Hippocampal formation (tissue), 2 donors: ENCODE results near the gene SHMT1.
"Not testable (repeated sequence)": the region's sequence is repeated elsewhere in the genome, so short reads cannot be mapped to it uniquely, and the experiment has no call there.

ENCODE experiments used
- DNase-seq, 2 donors: peaks; one replicate each; lab custom pipeline; 2025; lab: John Stamatoyannopoulos, UW

SHMT1 gene

GRCh38 chr17:18324140-18325050 is 39.0 kb downstream of the SHMT1 start:
- DNase-seq = peak in 1 of 2 donors; percentile 37

- no peak for DNase-seq
These were observed 39.7 kb downstream of the SHMT1 start for GRCh38 chr17:18323507-18324139.

- DNase-seq = no peak
These were observed 40.3 kb downstream of the SHMT1 start for GRCh38 chr17:18323007-18323406.

GRCh38 chr17:18322522-18322921 is 40.8 kb downstream of the SHMT1 start:
- DNase-seq = no peak

GRCh38 chr17:18321309-18321708 is 42.0 kb downstream of the SHMT1 start:
- DNase-seq = no peak

GRCh38 chr17:18320301-18320700 is 43.0 kb downstream of the SHMT1 start:
- DNase-seq = no peak

GRCh38 chr17:18319604-18320256 is 43.6 kb downstream of the SHMT1 start:
- peak in 1 of 2 donors; percentile 9 for DNase-seq

GRCh38 chr17:18318771-18319450 is 44.4 kb downstream of the SHMT1 start:
- DNase-seq = no peak

GRCh38 chr17:18318117-18318516 is 45.2 kb downstream of the SHMT1 start:
- no peak for DNase-seq

GRCh38 chr17:18315961-18316360 is 47.4 kb downstream of the SHMT1 start:
- no peak for DNase-seq

GRCh38 chr17:18315562-18315922 is 47.8 kb downstream of the SHMT1 start:
- DNase-seq = no peak

GRCh38 chr17:18314731-18315561 is 48.4 kb downstream of the SHMT1 start, which contains the start of the genes SMCR8 and TOP3A:
Gene SMCR8, plus strand, starts transcription at chr17:18315293. Its CDS starts 497 bp downstream, at chr17:18315790.
Gene TOP3A, minus strand, starts transcription at chr17:18314994. Its CDS starts 216 bp downstream, at chr17:18314778.
- DNase-seq = peak; percentile 94 to 97

GRCh38 chr17:18314059-18314730 is 49.2 kb downstream of the SHMT1 start:
- no peak for DNase-seq

GRCh38 chr17:18309202-18309601 is 54.1 kb downstream of the SHMT1 start:
- DNase-seq = no peak

- not testable (repeated sequence) for DNase-seq
These were observed 60.1 kb downstream of the SHMT1 start for GRCh38 chr17:18303206-18303605.

- DNase-seq = no peak
These were observed 62.4 kb downstream of the SHMT1 start for GRCh38 chr17:18300725-18301480.

- not testable (repeated sequence) for DNase-seq
These were observed 65.3 kb downstream of the SHMT1 start for GRCh38 chr17:18298061-18298460.

- no peak for DNase-seq
These were observed 71.4 kb downstream of the SHMT1 start for GRCh38 chr17:18291718-18292540.

GRCh38 chr17:18285296-18285695 is 78.1 kb downstream of the SHMT1 start:
- DNase-seq = no peak
